Sigmoid colon (tissue), 4 donors: Measurements from ENCODE around the gene CRTC1.

Source experiments
- CTCF ChIP-seq, 4 experiments: fragments of 450-650 bp in 3 of 4; fragments of 200-600 bp in 1 of 4; IDR thresholded peaks; one replicate each; pipeline ENCODE4 v1.5.1; 2016 to 2019; ENCODE audit warnings: antibody characterized with exemption in 4 of 4, mild to moderate bottlenecking in 3 of 4, moderate library complexity in 2 of 4
- EP300 ChIP-seq, 4 donors: sonication (generic); formaldehyde crosslinking; IDR thresholded peaks; one replicate each; pipeline ENCODE4 v1.6.1; 2017; ENCODE audit warnings: antibody characterized with exemption in 4 of 4
- POLR2A ChIP-seq, 2 donors: fragments of 450-650 bp; IDR thresholded peaks; one replicate each; pipeline ENCODE4 v1.6.1; 2016; ENCODE audit warnings: antibody characterized with exemption in 2 of 2, mild to moderate bottlenecking in 2 of 2, moderate library complexity in 2 of 2
- POLR2AphosphoS5 ChIP-seq, 4 donors: sonication (generic); formaldehyde crosslinking; IDR thresholded peaks; one replicate each; pipeline ENCODE4 v1.6.1; 2017; ENCODE audit warnings: antibody characterized with exemption in 4 of 4

- TF ChIP-seq POLR2AphosphoS5 (IDR thresholded peaks at IDR 0.05): no peak
- no peak for TF ChIP-seq CTCF (IDR thresholded peaks at IDR 0.05)
- TF ChIP-seq POLR2A (IDR thresholded peaks at IDR 0.05): no peak
- no peak for TF ChIP-seq EP300 (IDR thresholded peaks at IDR 0.05)
These were observed 80.5 kb downstream of the CRTC1 start for GRCh38 chr19:18763674-18764590.
